IPS DF 4.7 (cell line): ENCODE results near the gene HDAC4.

Source experiments
- DNase-seq: peaks from one replicate; pipeline ENCODE4 v3.0.0-alpha.2; 2013; ENCODE audit warnings: low spot score; ENCODE audit errors: extremely low read depth

HDAC4 gene

DNA sequence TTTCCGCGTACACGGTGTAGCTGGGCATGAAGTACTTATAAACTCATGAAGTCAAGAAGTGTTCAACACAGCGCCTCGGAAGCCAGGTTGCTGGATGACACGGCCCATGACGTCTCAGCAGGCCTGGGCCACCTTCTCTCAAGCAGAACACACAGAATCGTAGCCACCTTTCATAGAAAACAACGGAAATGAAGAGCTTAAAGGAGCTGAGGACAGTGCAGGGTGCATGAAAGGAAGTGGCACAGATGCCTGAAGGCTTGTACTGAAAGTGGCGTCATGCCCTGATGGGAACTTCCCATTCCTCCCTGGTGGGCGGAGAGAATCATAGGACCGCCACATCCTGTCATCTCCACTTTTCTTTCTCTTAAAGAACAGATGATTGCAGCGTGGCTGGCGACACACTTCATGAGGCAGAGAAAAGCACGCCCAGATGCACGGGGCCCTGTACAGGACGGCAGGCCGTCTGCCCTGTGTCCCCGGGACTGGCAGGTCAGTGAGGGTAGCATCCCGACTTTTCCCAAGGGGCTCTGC is 31.1 kb downstream of the HDAC4 start:
- DNase-seq: no peak

- DNase-seq: no peak
Measured at GRCh38 chr2:239368906-239369552, 31.8 kb downstream of the HDAC4 start.

DNA sequence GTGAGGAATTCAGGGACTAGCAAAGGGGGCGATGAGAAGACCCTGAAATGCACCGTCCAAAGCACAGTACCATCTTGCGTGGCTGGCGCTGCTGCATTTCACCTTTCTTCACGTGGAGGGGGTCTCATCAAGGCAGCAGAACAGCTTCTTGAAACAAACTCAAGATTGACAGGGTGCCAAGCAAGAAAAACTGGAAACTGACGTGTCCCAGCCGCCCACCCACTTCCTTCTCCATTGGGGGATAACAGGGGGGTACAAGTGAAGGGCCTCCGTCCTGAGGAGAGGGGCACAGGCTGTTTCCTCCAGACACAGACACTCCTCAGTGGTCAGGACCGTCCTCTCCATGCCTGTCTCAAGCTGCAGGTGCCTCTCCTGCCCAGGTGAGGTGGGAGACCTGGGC is 32.5 kb downstream of the HDAC4 start:
- no peak for DNase-seq

- DNase-seq: no peak
Measured at GRCh38 chr2:239366740-239367139, 34.1 kb downstream of the HDAC4 start.

GRCh38 chr2:239365782-239366435 is 34.9 kb downstream of the HDAC4 start:
- DNase-seq: no peak

- no peak for DNase-seq
Measured at GRCh38 chr2:239365071-239365781, 35.6 kb downstream of the HDAC4 start.

- DNase-seq: no peak
Measured at GRCh38 chr2:239363946-239364637, 36.7 kb downstream of the HDAC4 start.

DNA sequence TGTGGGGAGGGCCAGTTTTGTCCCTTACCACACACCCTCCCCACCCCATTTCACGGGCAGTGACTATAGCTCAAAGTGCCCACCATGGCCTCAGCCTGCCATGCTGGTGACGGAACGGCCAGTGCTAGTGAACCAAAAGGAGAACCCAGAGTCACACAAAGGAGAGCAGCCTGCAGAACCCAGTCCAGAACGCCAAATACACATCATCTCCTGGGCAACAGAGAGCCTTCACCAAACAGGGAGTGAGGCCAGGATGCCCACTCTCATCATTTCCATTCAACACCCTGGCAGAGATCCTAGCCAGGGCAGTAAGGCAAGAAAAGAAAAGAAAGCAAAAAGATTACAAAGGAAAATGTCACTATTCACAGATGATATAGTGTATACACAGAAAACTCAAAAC is 38.3 kb downstream of the HDAC4 start:
- no peak for DNase-seq

DNA sequence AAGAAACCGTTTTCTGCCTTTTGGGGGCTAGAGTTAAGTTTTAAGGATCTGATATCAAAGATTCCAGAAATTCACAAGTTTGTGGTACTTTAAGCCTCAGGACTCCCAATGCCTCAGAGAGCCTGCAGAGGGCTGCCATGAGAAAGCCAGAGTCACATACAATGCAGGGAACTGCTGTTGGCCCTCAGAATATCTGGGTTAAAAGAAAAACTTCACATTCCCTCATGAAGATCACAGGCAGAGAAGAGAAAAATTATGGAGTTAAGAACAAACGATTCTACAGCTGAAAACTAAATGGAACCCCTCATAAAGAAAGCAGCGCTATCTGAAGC is 39.5 kb downstream of the HDAC4 start:
- DNase-seq: no peak

DNA sequence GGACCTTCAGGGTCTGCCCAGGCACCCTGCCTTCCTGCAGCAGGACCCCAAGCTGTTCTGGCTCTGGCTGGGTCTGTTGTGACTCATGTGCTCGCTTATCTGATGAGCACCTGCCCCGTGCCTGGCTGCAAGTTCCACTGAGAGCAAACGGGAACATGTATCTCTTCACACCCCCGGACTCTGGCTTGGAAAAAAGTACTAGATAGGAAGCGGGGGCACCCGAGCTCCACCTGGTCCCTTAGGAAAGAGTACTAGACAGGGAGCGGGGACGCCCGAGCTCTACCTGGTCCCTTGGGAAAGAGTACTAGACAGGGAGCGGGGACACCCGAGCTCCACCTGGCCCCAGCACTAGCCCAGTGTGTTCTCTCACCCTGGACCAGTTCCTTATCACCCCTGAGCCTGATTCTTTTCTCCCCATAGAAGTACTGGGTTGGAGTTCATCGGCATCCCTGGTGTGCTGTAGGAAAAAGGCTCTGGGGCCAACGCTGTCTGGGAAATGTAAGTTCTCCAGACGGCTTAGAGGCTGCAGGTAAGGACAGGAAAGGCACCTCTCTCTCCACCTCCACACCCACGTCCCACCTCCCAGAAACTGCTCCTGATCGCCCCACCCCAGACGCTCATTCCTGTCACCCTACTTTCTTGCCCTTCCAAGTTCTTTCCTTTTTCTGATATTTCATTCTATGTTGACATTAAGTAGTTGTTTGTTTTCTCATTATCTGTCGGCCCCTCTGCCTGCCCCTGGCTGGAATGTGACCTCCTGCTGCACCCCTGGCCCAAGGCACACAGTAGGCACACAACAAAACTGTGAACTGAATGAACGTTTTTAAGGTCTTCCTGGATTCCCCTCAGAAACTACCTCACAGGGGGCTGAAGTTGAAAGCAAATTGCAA is 40.2 kb downstream of the HDAC4 start:
- no peak for DNase-seq

DNA sequence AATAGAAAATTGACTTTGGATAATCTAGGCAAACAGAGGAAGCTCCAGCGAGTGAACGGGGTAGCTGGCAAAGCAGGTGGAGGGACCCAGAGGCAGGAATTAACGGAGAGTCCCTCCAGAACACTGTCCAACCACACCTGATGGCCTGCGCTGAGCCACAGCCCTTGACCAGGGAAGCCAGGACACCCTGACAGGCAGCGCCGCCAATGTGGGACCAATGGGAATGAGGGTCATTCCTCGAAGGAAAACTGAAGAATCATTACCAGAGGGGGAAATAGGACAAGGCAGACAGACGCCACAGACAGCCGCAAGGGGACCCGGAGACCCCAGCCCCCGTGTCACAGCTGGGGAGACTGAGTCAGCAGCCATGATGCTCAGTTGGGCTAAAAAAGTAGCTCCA is 40.8 kb downstream of the HDAC4 start:
- no peak for DNase-seq

DNA sequence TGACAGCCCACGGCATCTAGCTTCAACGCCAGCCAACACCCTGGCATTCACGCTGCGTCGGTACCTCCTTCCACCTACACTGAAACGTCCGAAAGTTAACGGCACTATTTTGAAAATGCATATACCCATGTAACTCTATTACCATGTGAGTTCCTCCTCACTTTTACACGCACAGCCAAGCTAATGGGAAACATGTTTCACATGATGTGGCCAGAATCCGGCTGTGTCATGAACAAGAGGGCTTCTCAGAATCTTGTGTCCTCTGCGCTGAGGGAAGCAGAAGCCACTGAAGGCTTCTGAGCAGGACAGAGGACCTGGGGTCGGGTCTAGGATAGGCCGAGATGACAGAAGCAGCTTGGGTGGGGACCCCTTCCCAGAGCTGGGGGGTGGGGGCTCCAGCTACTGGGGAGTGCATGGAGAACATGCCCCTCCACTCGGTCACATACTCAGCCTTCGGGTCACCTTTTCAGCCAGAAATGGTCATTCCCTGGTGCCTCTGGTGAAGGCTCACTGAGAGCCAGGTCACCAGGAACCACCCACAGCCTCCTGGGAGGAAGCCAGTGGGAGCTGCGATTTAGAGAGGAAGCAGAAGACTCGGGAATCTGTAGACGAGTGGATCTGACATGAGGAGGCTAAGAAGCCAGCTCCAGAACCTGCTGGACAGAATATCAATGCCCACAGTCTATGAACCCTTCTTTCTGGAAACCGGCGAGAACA is 41.5 kb downstream of the HDAC4 start:
- DNase-seq: no peak

DNA sequence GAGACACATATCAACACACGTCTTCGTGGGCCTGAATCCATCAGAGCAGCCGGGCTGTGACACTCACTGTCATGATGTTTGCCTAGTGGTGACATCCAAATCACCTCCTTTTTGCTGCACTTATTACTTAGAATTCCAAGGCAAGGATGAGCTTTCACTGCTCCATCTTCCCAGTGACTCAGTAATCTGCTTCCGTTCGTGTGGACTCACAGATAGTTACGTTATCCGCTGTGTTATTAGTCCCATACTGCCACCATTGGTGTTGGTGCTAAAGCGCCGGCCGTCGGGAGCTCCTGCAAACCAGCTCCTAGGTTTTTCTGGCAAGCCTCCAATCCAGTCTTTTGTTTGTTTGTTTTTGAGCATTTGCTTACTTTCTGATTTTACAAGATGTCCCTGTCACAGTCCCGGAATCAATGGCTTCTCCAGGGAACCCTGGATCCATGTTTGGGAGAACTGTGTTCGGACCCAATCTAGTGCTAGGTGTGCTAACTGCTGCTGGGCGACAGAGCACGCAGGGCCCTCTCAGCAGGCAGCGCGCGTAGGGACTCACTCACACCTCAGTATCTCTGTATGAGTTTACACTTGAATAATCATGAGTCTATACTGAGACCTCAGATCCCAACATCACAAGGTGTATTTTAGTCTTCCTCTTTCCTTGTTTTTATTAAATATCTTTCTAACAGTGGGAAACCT is 42.6 kb downstream of the HDAC4 start:
- DNase-seq: no peak

DNA sequence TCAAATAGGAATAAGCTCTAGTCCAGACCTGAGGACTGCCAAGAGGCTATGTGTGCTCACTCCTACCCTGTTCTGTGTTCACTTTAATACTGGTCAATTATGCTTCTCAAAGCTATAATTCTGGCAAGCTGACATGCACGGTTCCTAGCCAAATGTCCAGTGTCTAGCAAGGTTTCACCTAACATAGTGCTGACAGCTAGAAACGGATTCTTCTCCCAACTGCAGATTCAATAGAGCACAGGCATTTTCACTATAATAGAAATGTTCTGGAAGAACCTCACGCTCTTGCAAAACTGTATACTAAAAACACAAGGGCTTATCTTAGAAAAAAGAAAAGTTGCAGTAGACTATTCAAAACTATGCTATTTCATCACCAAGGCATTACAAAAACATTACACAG is 45.1 kb downstream of the HDAC4 start:
- no peak for DNase-seq

DNA sequence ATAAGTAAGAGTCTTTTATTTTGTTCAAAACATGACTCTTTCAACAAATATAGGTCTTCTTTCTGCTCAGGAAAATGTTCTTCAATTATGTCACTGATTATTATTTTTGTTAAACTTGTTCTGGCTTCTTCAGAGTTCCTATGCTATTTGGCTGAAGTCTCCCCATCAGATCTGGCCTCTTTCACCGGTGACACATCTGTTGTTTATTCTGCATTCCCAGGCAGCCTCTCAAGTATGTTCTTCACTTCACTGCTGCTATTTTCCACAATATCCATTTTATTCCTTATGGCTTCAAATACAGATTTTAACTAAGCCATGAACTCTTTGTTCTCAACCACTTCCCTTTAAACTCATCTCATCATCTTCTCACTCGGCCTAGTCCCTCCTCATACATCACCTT is 45.7 kb downstream of the HDAC4 start:
- no peak for DNase-seq

- no peak for DNase-seq
Measured at GRCh38 chr2:239354791-239355136, 46.1 kb downstream of the HDAC4 start.

DNA sequence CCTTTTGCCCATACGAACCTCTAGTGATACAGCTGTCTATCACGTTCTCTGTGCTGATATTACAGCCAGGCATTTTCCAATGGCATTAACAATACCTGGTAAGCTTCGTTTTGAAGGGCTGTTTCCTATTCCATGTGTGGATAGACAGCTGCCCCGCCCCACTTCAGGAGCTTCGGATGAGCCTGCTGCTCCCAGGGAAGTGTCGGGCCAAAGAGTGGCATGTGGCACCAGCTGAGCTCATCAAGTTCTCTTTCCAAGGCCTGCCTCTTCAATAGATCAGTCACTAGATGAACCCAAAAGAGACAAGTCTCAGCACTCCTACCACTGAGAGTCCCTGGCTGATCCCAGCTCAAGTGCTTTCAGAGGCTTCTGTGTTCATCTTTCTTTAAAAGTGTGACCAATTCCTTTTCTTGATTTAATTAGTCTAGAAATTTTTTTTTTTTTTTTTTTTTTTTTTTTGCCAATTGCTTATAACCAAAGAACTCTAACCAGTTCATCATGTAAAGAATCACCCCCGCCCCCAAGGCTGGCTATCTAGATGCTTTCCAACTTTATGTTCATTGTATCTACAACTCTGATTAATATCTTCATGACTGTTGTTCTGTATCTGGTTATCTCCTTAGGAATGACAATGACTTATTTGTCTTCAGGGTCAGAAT is 46.6 kb downstream of the HDAC4 start:
- no peak for DNase-seq

DNA sequence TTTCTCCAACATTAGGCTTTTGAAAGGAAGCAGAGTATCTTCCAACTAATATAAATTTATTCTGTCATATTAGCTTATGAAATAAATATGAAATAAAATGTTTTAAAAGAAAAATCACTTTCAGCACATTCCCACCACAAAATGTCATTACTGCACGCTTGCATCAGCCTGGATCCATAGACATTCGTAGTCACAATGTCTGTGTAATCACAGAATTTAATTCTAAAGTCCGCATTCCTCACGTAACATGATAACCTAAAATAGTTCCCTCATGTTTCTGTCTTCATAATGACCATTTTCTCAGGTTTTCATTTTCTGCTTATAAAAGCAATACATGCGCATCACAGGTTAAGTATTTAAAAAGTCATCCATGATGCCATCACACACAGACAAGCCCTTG is 47.1 kb downstream of the HDAC4 start:
- DNase-seq: no peak

- DNase-seq: no peak
Measured at GRCh38 chr2:239351687-239352086, 49.1 kb downstream of the HDAC4 start.
